HPDE6-E6E7 (cell line): Measurements from ENCODE around the gene CDK5RAP3.
A peak's percentile ranks its signal among the peaks of the same experiment; 100 is the strongest.

ENCODE experiments used
- DNase-seq: peaks from one replicate; pipeline ENCODE4 v3.0.0; 2011; ENCODE audit warnings: missing footprints; ENCODE audit errors: extremely low spot score

The CDK5RAP3 gene

GRCh38 chr17:47948706-47949196 is 22.2 kb upstream of the CDK5RAP3 start:
- no peak for DNase-seq

GRCh38 chr17:47949197-47949759 is 21.6 kb upstream of the CDK5RAP3 start:
- DNase-seq = peak; percentile 66

- DNase-seq = no peak
These were observed 21.0 kb upstream of the CDK5RAP3 start for GRCh38 chr17:47949946-47950345.

- DNase-seq = no peak
These were observed 20.5 kb upstream of the CDK5RAP3 start for GRCh38 chr17:47950448-47950847.

GRCh38 chr17:47952171-47953021 is 18.5 kb upstream of the CDK5RAP3 start:
- no peak for DNase-seq

- DNase-seq = no peak
These were observed 17.0 kb upstream of the CDK5RAP3 start for GRCh38 chr17:47953909-47954308.

- no peak for DNase-seq
These were observed 15.1 kb upstream of the CDK5RAP3 start for GRCh38 chr17:47955497-47956461.

- no peak for DNase-seq
These were observed 13.9 kb upstream of the CDK5RAP3 start for GRCh38 chr17:47956791-47957590.

GRCh38 chr17:47957591-47958490 is 13.1 kb upstream of the CDK5RAP3 start, which contains the start of gene PRR15L:
Gene PRR15L (minus strand): TSS chr17:47957883. CDS start chr17:47953234, 4,649 bp downstream.
- no peak for DNase-seq

GRCh38 chr17:47959825-47960655 is 10.9 kb upstream of the CDK5RAP3 start:
- no peak for DNase-seq

- DNase-seq = no peak
These were observed 9.5 kb upstream of the CDK5RAP3 start for GRCh38 chr17:47961406-47961805.

GRCh38 chr17:47962901-47963300 is 8.0 kb upstream of the CDK5RAP3 start:
- DNase-seq = no peak

GRCh38 chr17:47964856-47965255 is 6.1 kb upstream of the CDK5RAP3 start:
- DNase-seq = no peak

- DNase-seq = no peak
These were observed 4.8 kb upstream of the CDK5RAP3 start for GRCh38 chr17:47966079-47966519.

- DNase-seq = peak; percentile 60
These were observed 3.2 kb upstream of the CDK5RAP3 start for GRCh38 chr17:47967607-47968252.

GRCh38 chr17:47968836-47969235 is 2.1 kb upstream of the CDK5RAP3 start:
- DNase-seq = no peak

GRCh38 chr17:47969930-47970724 is 786 bp upstream of the CDK5RAP3 start:
- no peak for DNase-seq

- DNase-seq = no peak
These were observed 2.6 kb downstream of the CDK5RAP3 start for GRCh38 chr17:47973541-47973940.
